Loucy (cell line): Measurements from ENCODE around the gene NRP1.
"Not testable (repeated sequence)": the region's sequence is repeated elsewhere in the genome, so short reads cannot be mapped to it uniquely, and the experiment has no call there.

Experiments used
- EZH2phosphoT487 ChIP-seq: fragments of 200-600 bp; IDR thresholded peaks from 2 replicates; pipeline ENCODE4 v1.6.1; 2018; ENCODE audit warnings: antibody characterized with exemption, mild to moderate bottlenecking, moderate library complexity, borderline replicate concordance
- TF ChIP-seq, protein P1 (sequence below): fragments of 200-600 bp; sonication (generic); conservative IDR thresholded peaks from 2 replicates; pipeline ENCODE4 v1.5.1; 2014; ENCODE audit warnings: mild to moderate bottlenecking, antibody characterized with exemption, low read length

DNA sequence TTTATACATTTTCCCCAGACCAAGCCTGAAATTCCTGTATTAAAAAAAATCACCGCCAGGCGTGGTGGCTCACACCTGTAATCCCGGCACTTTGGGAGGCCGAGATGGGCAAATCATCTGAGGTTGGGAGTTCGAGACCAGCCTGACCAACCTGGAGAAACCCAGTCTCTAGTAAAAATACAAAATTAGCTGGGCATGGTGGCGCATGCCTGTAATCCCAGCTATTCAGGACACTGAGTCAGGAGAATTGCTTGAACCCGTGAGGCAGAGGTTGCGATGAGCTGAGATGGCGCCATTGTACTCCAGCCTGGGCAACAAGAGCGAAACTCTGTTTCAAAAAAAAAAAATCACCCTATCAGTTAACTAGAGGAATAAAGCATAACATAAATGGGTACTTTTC lies 195.8 kb downstream of the NRP1 start:
- TF ChIP-seq, protein P1, sequence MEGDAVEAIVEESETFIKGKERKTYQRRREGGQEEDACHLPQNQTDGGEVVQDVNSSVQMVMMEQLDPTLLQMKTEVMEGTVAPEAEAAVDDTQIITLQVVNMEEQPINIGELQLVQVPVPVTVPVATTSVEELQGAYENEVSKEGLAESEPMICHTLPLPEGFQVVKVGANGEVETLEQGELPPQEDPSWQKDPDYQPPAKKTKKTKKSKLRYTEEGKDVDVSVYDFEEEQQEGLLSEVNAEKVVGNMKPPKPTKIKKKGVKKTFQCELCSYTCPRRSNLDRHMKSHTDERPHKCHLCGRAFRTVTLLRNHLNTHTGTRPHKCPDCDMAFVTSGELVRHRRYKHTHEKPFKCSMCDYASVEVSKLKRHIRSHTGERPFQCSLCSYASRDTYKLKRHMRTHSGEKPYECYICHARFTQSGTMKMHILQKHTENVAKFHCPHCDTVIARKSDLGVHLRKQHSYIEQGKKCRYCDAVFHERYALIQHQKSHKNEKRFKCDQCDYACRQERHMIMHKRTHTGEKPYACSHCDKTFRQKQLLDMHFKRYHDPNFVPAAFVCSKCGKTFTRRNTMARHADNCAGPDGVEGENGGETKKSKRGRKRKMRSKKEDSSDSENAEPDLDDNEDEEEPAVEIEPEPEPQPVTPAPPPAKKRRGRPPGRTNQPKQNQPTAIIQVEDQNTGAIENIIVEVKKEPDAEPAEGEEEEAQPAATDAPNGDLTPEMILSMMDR, result not testable (repeated sequence)
- not testable (repeated sequence) for TF ChIP-seq EZH2phosphoT487
